ENCODE results near the gene HSPA4.

DNA sequence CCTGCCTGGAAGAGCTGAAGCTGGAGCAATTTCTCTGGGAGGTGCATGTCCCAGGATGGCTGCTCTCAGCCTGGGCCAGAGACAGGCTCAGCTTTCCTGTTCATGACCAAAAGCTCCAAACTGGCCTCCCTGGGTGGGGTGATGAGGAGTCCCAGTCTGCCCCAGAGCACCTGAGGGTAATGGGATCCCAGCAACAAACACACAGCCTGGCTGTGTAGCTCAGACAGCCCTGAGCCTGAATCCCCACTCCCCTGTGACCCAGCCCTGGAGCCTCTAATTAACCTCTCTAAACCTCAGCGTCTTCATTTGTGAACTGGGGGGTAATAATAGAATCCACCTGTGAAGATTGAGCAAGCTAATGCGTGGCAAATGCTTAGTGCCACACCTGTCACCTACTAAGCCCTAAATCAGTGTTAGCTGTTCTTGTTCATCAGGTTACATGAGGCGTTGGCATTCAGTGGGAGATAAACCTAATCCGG is 67.5 kb downstream of the HSPA4 start:
- TF ChIP-seq CTCF (IDR thresholded peaks at IDR 0.05; ENCODE audit: low read length) (no peak), EZH2 (optimal IDR thresholded peaks at IDR 0.05; ENCODE audit: low read depth, low read length) (no peak), EZH2phosphoT487 (IDR thresholded peaks at IDR 0.05; ENCODE audit: low read length) (no peak)

Measured in MM.1S (cell line).